Left cardiac atrium (tissue), 4 donors: ENCODE results near the gene SELENOH. TPM values are rescaled to one million over a fixed set of nuclear protein-coding genes. Genes with fewer than 3 reads are reported as not detected.
A peak's percentile ranks its signal among the peaks of the same experiment; 100 is the strongest.

Source experiments
- ATAC-seq, 2 donors: fragments of 200-7000 bp; cut with Tn5 transposase; one replicate each; pipeline ENCODE4 v1.9.1; 2020; ENCODE audit warnings: mild to moderate bottlenecking in 2 of 2, moderate library complexity in 2 of 2
- DNase-seq: peaks from one replicate; pipeline ENCODE4 v3.0.0-alpha.2; 2020
- intact Hi-C, 2 donors: fragments of 100-400 bp; cut with DNase I; formaldehyde crosslinking; loops; one replicate each; pipeline versions ENCODE4 v1.14.1 to v1.15.1; 2022 to 2023
- total RNA-seq, 2 donors: library from RNA; stranded (reverse); fragmentation: NEBNext Ultra II Directional; extraction: Animal tissue kit (Norgen Biotek cat#: 25700); gene quantifications; one replicate each; pipeline ENCODE4 v1.2.1, GENCODE V29; 2021
- donor health status: DM: no; HTN: yes; CAD: no.
- donor health status: DM: no; HTN: yes; CAD: no; lungs with severe emphysema.
- donor health status: DM: yes; HTN: yes; CAD: no.
- donor health status: Dilated cardiomyopathy.

Gene SELENOH
- total RNA-seq, 2 donors from 2014 or later = 99.1 to 116 TPM

DNA sequence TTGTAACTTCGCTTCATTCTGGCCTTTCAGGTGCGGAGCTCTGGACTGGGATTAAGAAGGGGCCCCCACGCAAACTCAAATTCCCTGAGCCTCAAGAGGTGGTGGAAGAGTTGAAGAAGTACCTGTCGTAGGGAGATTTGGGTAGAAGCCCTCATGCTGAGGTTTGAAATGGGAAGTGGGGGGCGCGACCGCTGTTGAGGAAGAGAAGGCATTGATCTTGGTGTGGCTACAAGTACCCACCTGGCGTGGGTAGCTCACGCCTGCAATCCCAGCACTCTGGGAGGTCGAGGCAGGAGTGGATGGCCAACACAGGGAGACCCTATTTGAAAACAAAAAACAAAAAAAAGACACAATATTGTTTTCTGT is 779 bp downstream of the SELENOH start:
- no peak for DNase-seq
- intact Hi-C loops = loop anchor here in 1 of 2 donors (10.0 kb wide), 1 partner anchor 53 kb away; no protein-coding TSS in a partner anchor
- no peak for ATAC-seq

DNA sequence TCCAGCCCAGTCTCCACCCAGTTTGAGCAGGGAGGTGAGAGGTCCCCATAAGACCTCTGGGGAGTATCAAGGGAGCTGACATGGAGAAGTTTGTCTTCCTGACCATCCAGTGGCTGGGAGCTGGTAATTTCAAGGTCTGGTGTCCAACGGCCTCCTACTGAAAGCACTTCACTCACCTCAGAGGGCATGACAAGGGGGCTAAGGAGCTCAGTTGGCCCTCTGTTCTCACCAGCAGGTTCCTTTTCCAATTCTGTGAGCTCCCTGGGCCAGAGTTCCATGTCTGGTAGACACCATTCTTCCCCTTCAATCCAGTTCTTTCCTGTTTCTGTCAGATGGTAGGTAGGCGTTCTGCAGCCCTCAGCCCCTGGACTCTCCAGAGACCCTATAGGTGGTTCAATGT is 3.1 kb downstream of the SELENOH start:
- intact Hi-C loops = loop anchor here in 1 of 2 donors (10.0 kb wide), 1 partner anchor 50 kb away; no protein-coding TSS in a partner anchor
- ATAC-seq (no peak), DNase-seq (no peak)

DNA sequence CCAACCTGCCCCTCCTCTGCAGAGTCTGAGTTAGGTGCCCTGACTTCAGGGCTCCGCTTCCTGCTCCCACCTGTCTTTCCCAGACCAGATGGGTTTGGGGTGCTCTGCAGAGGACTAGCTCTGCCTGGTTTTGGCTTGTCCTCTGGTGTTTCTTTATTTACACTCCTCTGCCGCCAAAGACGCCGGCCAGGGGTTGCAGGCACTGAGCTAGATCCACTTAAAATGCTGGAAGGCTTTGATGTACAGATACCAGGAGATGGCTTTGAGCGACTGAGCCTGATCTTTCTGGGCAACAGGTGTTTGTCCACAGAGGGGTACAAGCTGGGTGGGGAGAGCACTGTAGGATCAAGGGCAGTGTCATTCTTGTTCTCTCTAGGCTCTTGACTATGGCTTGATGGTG is 3.9 kb downstream of the SELENOH start:
- DNase-seq (no peak), ATAC-seq (no peak)
- intact Hi-C loops = loop anchor here in 1 of 2 donors (10.0 kb wide), 1 partner anchor 50 kb away; no protein-coding TSS in a partner anchor

DNA sequence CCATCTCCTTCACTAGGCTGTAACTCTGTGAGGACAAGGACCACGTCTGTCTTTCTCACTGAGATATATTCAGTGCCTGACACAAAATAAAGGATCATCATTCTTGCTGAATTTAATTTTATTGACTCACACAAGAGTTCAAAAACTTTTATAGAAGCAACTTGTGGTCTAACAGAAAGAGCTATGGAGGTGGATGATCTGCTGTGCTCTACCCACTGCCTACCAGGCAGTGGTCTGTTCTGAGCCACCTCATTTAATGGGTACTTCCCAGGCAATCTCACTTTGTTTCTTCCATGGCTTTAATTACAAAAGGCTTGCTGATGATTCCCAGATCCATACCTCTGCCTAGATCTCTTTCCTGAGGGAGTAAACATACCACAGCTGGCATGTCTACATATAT is 5.6 kb downstream of the SELENOH start:
- intact Hi-C loops = loop anchor here in 1 of 2 donors (10.0 kb wide), 1 partner anchor 48 kb away; no protein-coding TSS in a partner anchor
- ATAC-seq = no peak
- no peak for DNase-seq

DNA sequence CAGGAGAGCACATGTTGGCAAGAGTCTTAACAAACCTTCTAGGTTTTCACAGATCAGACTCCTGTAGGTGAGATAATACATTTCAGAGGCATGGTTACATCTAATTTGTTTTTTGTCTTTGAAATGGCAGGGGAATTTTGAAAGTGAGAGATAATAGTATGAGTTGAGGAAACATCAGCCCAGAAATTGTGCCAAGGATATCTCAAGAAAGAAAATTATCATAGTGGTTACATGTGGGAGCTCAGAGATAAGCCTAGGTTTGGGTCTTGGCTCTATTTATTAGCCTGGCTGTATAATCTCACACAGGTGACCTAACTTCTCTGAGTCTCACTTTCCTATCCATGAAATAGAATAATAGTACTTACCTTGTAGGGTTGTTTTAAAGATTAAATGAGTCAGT is 9.9 kb downstream of the SELENOH start:
- DNase-seq (no peak), ATAC-seq (no peak)
- intact Hi-C loops = loop anchor here in 1 of 2 donors (2.0 kb wide), 1 partner anchor 50 kb away; no protein-coding TSS in a partner anchor

DNA sequence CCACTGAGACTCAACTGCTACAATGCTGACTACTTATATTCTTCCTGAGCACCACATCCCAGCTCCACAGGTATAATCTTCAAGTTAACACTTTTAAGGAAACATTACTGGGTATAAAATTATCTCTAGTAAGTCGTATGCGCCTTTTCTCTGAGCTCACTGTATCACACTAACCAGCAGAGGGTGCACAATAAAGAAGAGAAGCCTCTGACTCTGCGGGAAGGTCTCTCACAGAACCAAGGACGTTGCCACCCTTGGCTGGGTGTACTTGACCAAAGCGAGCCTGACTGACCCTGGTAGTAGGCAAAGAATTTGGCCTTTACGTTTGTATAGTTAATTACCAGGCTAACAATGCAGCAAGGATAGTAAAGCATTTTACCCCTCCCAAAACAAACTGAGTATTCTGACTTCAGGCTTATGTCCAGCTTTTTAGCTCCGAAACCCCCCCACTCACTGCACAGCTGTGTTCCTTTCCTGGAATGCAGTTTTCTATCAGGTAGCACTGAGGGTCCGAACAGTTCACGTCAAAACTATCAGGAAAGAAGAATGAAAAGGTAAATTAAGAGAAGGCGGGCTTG is 10.5 kb downstream of the SELENOH start, which contains the start of gene BTBD18:
TSS of gene BTBD18 (minus strand) at position 144 of the 578 bp plus-strand sequence. CDS start 631 bp downstream, outside the sequence.
- DNase-seq (peak; percentile 39), ATAC-seq (peak; percentile 82 to 83)
- intact Hi-C loops = loop anchor here in 1 of 2 donors (2.0 kb wide), 1 partner anchor 49 kb away; no protein-coding TSS in a partner anchor

DNA sequence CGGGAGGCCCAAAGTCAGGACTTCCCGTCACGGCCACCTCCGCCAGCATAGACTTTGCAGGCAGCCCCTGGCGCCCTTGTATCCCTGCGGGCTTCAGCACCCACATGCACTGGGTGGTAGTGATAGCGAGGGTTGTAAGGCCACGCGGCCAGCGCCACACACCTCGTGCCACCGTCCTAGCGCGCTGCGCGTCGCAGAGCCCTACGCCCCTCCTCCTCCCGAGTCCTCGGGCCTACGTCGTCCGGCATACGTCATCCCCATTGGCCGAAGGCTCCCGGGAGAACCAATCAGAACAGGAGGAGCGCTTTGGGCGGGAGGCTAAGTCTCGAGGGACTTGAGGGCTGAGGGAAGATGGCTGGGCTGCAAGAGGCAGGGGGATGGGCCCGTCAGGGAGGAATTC is 11.7 kb downstream of the SELENOH start:
- DNase-seq (no peak), ATAC-seq (no peak)
- intact Hi-C loops = no loop called here

DNA sequence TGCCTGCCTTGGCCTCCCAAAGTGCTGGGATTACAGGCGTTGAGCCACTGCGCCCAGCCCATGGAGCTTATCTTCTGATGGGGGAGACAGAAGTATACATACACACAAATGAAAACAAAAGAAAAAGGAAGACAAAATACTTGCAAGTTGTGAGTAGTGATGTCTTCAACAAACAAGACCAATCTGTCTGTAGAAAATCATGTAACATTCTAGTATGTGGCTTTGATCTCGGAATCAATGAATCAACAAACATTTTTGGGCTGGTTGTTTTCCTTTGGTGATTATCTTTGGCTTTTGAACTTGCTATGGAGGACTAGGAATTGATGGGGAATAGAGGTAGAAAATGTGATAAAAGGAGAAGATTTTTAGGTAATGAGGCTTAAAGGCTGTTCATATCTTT is 16.9 kb downstream of the SELENOH start:
- no peak for ATAC-seq
- intact Hi-C loops = no loop called here
- DNase-seq = no peak

DNA sequence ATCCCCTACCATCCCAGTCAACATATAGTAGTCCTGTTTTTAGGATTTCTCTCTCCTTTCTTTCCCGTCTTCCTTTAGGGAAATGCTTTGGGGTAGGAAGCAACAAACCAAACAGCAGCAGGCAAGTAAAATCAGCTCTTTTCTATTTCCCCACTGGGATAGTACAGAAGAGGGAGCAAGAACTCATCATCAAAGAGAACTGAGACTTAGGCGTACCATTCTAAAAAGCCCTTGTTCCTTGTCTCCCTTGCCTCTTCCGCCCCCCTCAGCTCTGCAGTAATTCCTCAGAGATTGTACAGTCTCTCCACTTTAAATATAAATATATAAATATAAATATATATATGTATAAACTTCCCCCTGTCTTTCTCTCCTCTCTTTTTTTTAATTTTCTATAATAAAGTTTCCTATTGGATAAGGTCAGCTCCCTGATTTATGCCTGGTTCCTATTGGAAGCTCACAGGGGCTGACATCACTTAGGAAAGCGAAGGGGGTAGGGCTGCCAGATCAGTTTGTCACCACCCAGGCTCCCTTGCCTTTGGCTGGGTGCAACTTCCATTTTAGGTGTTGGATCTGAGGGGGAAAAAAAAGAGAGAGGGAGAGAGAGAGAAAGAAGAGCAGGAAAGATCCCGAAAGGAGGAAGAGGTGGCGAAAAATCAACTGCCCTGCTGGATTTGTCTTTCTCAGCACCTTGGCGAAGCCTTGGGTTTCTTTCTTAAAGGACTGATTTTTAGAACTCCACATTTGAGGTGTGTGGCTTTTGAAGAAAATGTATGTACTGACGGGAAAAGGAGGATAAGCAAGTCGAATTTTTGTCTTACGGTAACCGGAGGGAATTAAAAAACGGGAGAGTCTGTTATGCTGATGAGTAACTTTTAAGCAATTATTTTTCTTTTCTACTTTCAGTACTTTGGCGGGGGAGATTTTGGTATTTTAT is 20.3 kb downstream of the SELENOH start, which contains the start of gene CTNND1:
TSS of gene CTNND1 (plus strand) at position 502 of the 934 bp plus-strand sequence. CDS start 29,677 bp downstream, outside the sequence.
- intact Hi-C loops = loop anchor here in 1 of 2 donors (2.0 kb wide), 1 partner anchor 15 kb away; no protein-coding TSS in a partner anchor
- DNase-seq (peak; percentile 89), ATAC-seq (peak; percentile 99 to 100)

DNA sequence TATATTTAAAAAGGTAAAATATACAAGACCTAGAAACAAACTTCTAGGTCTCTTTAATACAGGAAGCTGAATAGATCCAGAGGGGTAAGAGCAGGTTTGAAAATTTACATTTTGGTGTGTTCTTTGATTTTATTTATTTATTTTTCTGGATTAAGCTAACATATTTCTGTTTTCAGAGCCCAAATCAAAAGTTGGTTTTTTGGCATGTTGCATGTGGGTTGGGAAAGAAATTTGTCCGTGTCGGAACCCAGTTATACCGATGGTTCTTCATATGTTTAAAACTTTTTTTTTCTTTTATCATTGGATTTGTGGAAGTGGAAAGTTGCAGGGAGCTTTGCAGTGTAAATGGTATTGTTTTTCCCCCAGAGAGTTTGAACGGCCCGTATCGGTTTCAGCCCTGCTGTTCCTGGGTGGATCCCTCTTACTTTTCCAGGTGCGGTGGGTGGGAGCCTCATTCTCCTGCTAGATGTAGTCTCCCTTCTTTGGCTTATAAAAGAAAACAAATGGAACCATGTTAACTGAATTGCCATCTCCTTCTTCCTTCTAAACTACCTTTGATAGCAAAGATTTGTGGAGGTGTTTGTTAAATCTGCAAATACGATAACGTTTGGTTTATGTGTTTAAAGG is 21.1 kb downstream of the SELENOH start:
- no peak for DNase-seq
- peak in 1 of 2 donors; percentile 54 for ATAC-seq

DNA sequence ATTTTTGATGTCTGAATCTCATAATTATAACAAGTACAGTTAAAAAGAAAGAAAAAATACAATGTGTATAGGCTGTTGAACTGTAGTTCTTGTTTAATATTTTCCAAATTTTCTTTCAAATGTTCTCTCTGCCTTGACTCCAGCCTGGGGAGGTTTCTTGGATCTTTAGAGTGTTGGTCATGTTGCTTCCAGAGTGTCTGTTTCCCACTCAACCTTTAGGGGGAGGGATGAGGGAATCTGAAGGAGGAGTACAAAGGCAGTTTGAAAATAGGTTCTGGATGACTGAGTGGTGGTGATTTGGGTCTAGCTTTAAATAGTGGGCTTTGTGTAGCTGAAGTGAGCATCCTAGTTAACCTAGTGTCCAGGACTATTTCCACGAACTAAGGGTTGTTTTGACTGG is 22.3 kb downstream of the SELENOH start:
- DNase-seq (no peak), ATAC-seq (peak; percentile 25 to 51)
- intact Hi-C loops = loop anchor here in 1 of 2 donors (2.0 kb wide), 1 partner anchor 13 kb away; no protein-coding TSS in a partner anchor

More for the DNA sequence above, 21.1 kb downstream of the SELENOH start:
- intact Hi-C loops = loop anchor here in 1 of 2 donors (2.0 kb wide), 1 partner anchor 14 kb away; no protein-coding TSS in a partner anchor

DNA sequence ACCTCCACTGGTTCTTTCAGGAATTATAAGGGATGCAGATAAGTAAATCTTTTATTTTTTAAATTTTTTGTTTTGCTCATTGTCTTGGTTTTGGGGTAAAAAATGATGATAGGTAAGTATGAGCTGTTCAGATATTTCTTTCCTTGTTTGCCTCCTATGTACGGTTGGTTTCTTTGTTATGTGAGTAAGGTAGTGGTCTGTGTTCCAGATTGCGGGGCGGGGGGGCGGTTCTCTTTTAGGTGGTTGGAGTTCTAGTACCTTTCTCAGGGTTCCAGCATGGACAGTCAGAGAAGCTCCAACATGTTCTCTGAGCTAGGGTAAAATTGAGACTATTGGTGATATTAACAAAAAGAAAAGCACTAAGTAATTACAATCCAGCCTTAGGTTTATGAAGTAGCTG is 22.7 kb downstream of the SELENOH start:
- no peak for ATAC-seq
- intact Hi-C loops = no loop called here

DNA sequence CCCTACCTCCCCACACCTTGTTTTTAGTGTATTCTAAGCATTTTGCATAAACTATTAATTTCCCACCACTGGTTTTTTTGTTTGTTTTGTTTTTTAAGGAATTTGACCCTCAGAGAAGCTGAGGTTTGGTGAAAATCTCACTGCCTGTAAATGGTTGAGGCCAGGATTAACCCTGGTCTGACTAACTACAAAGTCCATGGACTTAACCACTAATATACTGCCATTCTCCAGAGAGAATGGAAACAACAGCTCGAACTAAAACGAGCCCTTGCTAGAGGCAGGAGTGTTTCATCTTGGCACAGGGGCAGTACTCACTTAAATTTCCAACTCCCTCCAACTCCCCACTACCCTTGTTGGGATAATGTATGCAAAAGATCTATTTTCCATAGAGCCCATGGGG is 23.3 kb downstream of the SELENOH start:
- DNase-seq = no peak
- ATAC-seq = no peak
- intact Hi-C loops = no loop called here

More for the DNA sequence above, 22.7 kb downstream of the SELENOH start:
- DNase-seq = no peak

DNA sequence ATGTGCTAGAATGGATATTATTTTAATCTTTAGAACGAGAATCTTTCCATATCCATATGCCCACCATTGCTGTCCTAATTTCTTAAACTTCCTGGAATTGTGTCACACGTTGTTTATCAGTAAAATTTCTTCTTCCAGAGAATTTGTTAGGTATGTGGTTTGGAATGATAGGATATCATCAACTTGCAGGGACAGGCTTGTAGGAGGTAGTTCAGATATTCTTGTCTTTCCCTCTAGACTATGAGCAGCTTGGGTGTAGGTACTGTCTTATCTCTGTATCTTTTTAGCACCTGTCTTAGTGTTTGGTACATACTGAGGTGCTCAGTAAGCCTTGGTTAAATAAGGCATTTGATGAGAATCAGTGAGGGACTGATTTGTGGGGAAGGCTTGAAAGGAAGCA is 23.7 kb downstream of the SELENOH start:
- DNase-seq (no peak), ATAC-seq (no peak)
- intact Hi-C loops = no loop called here

DNA sequence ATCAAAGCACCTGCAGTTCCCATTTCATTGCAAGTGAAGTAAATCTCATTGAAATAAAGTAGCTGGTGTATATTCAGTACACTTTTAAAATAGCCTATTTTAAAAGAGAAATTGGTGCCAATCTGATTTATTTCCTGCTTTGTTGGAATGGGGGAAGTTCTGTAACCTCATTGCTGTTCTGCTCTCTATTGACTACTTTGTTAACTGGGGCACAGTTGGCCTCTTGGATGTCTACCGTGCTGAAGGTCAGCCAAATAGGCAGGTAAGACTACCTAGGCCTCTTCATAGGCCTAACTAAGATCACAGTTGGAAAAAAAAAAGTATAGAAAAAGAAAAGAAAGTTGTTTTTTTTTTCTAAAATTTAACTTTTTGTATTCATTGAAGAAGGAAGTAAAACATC is 29.5 kb downstream of the SELENOH start:
- no peak for ATAC-seq
- intact Hi-C loops = no loop called here

DNA sequence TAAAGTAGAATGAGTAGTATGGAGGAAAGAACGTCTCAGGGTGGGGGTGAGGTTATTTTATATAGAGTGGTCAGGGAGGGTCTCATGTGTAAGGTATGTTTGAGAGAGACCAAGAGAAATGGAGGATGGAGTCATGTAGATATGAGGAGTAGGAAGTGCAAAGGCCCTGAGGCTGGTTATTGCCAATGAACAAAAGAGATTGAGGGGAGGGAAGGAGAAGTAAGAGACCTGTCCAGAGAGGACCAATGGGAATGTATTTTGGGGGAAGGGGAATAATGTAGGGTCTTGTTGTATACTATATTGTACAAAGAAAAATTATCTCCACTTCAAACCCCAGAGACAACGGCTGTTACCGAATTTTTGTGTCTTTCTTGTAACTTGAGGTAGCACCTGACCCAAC is 30.1 kb downstream of the SELENOH start:
- DNase-seq (no peak), ATAC-seq (no peak)
- intact Hi-C loops = no loop called here

More for the DNA sequence above, 29.5 kb downstream of the SELENOH start:
- DNase-seq = no peak

DNA sequence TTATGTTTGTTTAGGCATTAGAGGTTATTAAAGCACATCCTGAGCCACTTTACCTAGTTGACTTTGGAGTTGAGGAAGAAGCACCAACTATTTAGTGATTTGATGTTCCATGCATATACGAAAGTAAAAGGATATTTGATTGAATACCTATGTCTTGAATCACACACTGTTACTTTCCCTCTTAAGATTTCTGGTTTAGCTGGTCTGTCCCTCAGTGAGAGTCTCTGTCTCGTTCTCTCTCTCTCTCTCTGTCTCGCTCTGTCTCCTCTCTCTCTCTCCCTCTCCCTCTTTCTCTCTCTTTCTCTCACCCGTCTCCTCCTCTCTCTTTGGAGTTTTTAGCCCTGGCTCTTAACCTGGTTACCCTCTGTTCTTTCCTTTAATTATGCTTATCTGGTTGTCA is 31.3 kb downstream of the SELENOH start:
- no peak for ATAC-seq
- intact Hi-C loops = no loop called here
- DNase-seq = no peak

DNA sequence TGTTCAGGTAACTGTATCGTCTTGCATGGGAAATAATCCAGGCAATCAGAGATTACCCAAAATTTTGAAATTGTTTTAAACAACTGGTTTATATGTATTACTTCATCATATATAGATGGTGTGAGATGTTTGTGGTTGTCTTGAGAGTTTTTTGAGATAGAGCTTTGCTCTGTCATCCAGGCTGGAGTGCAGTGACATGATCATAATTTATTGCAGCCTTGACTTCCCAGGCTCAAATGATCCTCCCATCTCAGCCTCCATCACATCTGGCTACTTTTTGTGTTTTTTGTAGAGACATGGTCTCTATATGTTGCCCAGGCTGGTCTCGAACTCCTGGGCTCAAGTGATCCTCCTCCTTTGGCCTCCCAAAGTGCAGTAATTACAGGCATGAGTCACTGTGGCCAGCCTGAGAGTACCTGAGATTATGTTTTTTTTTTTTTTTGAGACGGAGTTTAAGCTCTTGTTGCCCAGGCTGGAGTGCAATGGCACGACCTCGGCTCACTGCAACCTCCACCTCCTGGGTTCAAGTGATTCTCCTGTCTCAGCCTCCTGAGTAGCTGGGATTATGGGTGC is 31.8 kb downstream of the SELENOH start:
- ATAC-seq (no peak), DNase-seq (no peak)
- intact Hi-C loops = no loop called here

DNA sequence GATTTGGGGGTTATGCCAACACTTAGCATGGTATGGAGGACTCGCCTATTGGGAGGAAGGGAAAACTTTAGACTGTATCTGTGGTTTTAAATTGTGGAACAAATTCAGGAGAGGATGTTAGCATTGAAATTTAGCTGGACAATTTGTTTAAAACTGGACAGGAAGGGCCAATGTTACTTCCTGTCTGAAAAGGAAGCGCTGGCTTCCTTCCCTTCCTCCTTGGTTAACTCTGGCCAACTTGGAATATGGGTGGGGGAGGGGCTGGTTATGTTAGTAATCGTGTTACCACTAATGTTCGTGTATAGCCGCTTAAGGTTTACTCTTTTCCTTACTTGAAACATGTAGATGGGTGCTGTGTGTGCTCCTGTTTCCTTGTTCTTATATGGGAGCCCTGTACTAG is 34.2 kb downstream of the SELENOH start:
- ATAC-seq (no peak), DNase-seq (peak; percentile 54)
- intact Hi-C loops = no loop called here
